Esophagus squamous epithelium (tissue), 4 donors: Measurements from ENCODE around the gene CTPS2.

Source experiments
- POLR2A ChIP-seq, 4 donors: fragments of 450-650 bp; IDR thresholded peaks; one replicate each; pipeline ENCODE4 v1.6.1; 2017; ENCODE audit warnings: antibody characterized with exemption in 4 of 4, mild to moderate bottlenecking in 4 of 4, moderate library complexity in 3 of 4
- TF ChIP-seq, protein P1 (sequence below), 6 experiments: fragments of 450-650 bp in 4 of 6; fragments of 200-600 bp in 2 of 6; sonication (generic) in 2 of 6; IDR thresholded peaks; one replicate each; pipeline ENCODE4 v1.5.1; 2016 to 2019; ENCODE audit warnings: antibody characterized with exemption in 6 of 6, mild to moderate bottlenecking in 4 of 6, moderate library complexity in 4 of 6

DNA sequence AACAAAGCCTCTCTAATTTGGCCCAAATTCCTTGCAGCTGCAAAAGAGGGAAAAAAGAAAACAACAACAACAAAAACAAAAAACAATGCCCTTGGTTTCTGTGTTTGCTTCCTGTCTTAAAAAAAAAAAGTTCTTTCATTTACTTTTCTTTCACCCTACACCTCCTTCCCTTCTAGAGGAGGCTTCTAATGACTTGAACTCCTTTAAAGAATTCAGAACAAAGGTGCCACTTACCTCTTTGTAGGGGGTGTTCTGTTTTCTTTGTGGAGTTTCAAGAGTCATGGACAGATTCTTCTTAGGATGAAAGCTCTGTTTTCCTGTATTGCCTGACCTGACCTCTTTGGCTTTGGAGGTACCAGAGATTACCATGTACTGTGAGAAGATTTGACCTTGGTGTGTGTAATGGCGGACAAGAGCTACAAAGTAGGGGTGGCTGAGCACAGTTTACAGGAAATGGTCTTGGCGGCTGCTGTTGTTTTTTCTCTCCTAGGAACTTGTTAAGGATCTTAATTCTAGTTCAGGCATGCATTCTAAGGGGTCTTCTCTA is 134.9 kb downstream of the CTPS2 start:
- TF ChIP-seq, protein P1, sequence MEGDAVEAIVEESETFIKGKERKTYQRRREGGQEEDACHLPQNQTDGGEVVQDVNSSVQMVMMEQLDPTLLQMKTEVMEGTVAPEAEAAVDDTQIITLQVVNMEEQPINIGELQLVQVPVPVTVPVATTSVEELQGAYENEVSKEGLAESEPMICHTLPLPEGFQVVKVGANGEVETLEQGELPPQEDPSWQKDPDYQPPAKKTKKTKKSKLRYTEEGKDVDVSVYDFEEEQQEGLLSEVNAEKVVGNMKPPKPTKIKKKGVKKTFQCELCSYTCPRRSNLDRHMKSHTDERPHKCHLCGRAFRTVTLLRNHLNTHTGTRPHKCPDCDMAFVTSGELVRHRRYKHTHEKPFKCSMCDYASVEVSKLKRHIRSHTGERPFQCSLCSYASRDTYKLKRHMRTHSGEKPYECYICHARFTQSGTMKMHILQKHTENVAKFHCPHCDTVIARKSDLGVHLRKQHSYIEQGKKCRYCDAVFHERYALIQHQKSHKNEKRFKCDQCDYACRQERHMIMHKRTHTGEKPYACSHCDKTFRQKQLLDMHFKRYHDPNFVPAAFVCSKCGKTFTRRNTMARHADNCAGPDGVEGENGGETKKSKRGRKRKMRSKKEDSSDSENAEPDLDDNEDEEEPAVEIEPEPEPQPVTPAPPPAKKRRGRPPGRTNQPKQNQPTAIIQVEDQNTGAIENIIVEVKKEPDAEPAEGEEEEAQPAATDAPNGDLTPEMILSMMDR (IDR thresholded peaks at IDR 0.05), result no peak
- TF ChIP-seq POLR2A (IDR thresholded peaks at IDR 0.05), result no peak
